HG03066 (cell line): ENCODE measurements around the gene CENPM.
A peak's percentile ranks its signal among the peaks of the same experiment; 100 is the strongest.

Experiments used
- ATAC-seq: cut with Tn5 transposase; IDR thresholded peaks from one replicate; pipeline ENCODE4 v1.9.1; 2021; ENCODE audit warnings: low read depth; ENCODE audit not compliant: unreplicated experiment

CENPM gene, protein sequence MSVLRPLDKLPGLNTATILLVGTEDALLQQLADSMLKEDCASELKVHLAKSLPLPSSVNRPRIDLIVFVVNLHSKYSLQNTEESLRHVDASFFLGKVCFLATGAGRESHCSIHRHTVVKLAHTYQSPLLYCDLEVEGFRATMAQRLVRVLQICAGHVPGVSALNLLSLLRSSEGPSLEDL

GRCh38 chr22:41946629-41947423, at the start of gene CENPM:
CENPM (minus strand) TSS chr22:41947152; CDS start chr22:41947076, 76 bp downstream.
- peak; percentile 87 for ATAC-seq

DNA sequence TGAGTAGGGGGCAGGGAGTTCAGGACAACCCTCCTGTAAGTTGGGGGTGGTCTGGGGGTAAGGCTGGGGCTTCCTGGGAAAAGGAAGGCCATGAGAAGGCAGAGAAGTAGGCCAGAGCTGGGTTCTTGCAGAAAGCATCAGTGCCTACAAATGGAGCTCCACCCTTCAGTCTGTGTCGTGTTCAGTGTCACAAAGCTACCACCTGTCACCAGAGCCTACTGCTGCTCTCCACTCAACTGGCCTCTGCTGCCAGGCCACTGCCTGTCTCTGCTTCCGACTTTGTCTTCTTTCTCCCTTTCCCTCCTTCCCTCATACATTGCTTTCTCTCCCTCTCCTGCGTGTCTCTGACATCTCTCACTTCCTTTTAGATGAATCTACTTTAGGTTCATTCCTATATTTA, 48.3 kb upstream of the CENPM start:
- ATAC-seq: no peak

GRCh38 chr22:41992496-41992895, 45.5 kb upstream of the CENPM start:
- no peak for ATAC-seq

DNA sequence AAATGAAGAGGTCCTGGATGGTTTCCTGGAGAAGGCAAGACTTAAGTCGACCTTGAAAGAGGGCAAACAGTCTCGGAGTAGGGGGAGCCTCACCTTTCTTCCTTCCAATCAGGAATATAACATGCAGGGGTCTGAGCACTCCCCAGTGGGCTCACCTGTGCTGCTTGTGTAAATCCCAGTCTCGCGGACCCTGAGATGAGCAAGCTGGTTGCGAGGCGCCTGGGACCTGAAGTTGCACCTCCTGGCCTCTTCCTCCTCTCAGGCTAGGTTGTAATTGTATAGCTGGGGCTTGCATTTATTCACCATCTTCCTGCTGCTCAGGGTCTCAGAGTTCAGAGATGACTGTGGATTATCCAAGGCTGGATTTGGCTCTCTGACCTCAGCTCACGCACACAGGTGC, 44.2 kb upstream of the CENPM start:
- no peak for ATAC-seq

DNA sequence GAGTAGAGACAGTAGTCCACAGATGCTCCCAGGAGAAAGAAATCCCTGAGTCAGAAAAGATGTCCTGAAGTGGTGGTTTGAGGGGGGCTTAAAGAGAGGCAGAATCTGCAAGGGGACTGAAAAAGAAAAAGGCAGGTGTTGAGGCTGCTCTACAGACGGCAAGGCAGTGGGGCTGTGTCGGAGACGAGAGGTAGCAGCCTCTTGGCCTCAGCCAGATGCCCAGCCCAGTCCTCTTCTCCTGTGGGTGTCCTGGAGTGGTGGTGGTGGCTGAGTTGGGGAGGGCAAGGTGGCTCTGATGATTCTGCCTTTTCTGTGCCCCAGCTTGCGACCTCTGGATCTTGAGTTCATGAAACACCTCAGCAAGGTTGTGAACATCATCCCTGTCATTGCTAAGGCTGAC, 42.3 kb upstream of the CENPM start:
- no peak for ATAC-seq

GRCh38 chr22:41987276-41987675, 40.3 kb upstream of the CENPM start:
- no peak for ATAC-seq

GRCh38 chr22:41983513-41984405, 36.8 kb upstream of the CENPM start:
- no peak for ATAC-seq

DNA sequence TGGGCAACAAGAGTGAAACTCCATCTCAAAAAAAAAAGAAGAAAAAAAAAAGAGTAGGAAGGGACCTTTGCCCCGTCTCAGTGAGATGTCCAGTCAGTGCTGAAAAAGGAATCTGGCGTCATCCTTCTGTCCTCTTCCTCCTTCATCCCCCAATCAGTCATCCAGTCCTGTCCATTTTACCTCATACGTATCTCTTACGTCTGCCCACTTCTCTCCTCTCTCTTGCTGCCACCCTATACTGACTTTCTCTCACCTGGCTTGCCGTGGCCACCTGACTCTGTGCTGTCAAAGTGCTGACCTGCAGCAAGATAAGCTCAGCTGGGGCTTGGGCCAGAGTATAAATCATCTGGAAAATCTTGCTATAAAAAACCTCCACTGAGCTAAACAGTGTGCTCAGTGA, 35.9 kb upstream of the CENPM start:
- ATAC-seq: no peak

DNA sequence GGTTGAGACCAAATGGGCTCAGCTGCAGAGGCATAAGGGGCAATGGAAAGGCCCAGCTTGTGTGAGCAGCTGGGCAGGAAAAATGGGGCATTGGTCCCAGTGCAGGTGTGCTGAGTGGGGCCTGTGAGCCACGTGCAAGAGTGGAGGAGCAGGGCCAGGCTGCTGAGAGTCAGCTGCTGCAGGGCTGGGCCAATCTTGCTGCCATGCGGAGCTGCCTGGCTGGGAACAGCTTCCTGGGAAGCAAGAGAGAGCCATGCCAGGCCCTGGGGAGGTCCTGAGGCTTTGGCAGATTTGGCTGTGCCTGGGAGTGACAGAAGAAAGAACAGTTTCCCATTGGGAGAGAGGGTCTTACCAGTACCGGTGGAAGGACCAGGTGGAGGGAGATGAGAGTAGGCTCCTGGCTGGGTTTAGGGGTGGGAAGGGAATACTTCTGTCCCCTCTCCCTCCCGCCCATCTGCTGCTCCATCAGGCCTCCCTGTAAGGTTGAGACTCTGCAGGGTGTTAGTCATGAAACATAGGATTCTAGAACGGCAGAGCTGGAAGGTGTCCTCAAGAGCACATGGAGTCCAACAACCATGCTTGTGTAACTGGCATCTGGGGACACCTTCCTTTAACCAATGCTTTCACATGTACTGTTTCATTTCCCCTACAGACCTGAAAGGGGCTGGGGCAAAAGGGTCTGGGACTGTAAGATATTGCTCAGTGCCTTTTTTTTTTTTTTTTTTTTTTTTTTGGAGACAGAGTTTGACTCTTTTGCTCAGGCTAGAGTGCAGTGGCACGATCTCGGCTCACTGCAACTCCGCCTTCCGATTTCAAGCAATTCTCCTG, 32.7 kb upstream of the CENPM start:
- ATAC-seq: no peak

DNA sequence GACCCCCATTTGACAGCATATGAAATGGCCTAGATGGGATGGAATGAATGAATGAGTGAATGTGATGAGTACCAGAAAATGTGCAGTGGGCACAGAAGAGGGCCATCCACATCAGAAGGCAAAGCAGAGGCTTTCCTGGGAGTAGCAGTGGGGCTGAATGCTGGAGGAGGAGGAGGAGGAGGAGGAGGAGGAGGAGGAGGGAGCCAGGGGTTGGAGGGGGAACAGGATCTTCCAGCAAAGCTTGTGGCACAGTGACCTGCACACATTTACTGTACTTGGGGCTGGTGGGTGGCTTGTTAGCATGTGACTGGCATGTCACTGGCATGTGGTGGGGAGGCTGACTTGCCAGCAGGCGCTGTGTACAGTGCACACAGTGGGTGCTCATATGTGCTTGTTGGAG, 31.8 kb upstream of the CENPM start:
- ATAC-seq: no peak

DNA sequence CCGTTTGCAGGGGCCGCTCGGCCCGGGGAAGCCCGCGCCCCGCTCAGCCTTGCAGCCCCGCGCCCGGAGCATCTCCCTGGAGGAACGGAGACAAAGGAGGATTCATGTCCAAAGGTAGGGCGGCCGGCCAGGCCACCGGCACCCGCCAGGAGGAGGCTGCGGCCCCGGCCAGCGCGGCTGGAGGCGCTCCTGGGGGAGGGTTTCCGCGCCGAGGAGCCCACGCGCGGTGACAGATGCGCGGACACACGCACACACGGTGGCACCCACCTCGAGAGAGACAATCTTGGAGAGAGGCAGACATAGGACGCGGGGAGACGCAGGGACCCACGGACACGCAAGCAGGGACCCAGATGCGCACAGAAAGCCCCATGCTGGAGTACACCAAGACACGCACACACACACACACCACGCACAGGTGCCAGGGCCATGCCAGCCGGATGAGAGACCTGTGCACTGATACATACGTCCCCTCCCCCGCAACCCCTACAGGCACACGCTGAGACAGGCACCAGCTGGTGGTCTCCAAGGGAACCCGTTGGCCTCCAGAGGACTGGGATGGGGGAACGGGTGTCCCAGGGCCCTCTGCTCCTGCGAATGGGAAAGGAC, 30.1 kb upstream of the CENPM start:
- no peak for ATAC-seq

DNA sequence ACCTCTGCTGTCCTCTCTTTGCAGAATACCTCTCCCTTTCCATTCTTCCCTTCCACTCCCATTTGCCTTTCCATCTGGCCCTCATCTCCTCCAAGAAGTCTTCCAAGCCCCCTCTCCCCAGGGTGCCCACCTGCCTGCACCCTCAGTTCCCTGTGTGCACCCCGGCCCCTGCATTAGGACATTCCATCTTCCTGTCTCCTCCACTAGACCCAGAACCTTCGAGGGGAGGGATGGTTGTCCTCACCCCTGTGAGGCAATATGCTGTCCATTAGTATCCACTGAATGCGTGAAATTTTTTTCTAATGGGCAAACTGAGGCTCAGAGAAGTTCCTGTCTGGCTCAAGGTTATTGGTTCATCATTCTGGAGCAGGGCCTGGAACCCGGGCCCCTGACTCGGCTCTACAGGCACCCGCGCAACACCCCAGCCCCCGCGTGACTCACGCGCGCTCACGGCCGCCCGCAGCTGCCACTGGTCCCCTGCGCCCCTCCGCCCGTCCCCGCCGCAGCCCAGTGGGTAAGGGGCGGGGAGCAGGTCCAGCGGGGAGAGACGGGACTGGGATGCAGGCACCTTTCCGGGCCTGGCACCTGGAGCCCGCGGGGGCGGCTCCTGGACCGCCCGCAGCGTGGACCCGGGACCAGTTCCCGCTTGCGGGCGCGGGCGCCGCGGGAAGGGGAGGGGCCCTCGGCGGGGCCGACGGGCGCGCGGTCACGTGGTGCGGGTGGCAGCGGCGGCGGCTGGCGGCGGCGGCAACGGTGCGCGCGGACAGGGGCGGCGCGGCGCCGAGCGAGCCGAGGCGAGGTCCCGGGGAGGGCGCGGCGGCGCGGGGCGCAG, 29.3 kb upstream of the CENPM start:
- no peak for ATAC-seq

GRCh38 chr22:41975299-41976069, 28.5 kb upstream of the CENPM start:
- ATAC-seq: no peak

- ATAC-seq: no peak
Observed at GRCh38 chr22:41974691-41975290, 27.8 kb upstream of the CENPM start.

DNA sequence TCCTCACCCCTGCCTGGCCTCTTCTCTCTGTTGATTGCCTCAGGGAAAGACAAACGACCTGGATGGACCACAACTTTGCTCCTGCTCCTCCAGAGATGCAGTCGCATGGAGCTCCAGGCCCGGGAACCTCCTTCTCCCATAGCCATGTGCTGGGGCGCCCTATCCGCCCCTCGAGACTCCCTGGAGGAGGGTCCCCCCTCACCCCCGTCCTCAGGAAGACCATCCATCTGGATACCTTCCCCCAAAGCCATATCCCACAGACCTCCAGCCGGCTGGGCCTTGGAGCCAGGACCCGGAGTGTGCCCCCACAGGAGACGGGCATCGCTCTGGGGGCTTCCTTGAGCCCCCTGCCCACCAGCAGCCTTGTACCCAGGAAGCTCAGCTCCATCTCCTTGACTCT, 24.5 kb upstream of the CENPM start:
- ATAC-seq: no peak

DNA sequence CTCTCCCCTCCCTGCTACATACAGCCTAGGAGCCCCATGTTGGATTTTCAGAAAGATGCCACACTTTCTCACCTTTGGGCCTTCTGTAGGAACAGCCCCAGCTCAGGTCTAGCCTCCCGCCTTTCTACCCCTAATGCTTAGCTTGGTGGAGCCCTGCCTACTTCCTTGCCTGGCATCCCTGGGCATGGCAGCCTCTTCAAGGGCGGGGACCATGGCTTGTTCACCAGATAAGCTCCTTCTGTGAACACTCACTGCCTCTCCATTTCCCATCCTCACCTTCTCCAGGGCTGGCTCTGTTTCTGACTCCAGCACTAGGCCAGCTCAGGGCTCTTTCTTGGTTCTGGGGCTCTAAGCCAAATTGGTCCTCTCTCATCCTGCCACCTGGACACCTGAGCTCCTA, 23.6 kb upstream of the CENPM start:
- ATAC-seq: no peak

DNA sequence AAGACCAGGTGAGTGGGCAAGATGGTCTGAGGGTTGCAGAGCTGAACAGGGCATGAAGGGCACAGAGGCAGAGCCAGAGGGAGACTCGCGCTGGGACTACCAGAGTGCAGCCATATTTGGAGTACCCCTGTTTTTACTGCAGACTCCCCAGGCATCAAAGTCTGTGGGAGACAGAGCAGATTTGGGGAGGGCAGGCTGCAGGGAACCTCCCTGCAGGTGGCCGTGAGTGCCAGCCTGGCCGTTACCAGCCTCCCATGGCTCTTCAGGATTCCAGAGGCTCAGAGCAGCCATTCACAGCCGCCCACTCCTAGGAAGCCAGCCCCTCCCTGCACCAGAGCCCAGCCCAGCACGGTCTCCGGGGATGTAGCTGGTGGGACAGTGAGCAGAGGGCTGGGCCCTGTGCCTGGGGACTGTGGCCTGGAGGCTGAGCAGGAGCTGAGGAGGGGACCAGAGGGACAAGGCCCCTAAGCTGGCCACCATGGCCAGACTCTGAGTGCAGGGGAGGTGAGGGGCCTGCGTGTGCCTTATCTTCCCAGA, 22.2 kb upstream of the CENPM start, which contains the start of gene SEPTIN3:
SEPTIN3 (plus strand) TSS at position 334 of the 537 bp plus-strand sequence. CDS start 2,050 bp downstream, outside the sequence.
- no peak for ATAC-seq

DNA sequence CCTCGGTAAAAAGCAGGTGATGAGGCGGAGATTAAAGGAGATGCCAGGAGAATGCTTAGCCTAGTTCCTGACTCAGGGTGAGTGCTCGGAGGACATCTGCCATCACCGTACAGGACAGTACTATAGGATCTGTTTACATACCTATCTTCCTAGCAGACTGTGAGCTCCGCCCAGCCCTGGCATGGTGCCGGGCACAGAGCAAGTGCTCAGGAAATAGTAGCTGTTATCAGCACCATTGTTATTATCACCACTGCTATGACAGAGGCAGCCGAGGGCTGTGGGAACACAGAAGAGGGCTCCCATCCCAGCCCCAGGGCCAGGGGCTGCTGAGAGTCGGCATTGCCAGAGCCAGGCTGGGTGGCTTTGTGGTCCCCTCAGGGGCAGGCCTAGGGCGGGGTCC, 21.6 kb upstream of the CENPM start:
- no peak for ATAC-seq
